NT2/D1 (cell line): ENCODE results near the gene VAT1.

Experiments
- DNase-seq: peaks from one replicate; pipeline ENCODE4 v3.0.0-alpha.2; 2011; ENCODE audit warnings: low read depth, low spot score
- H3K27me3 ChIP-seq: 2 replicates; pipeline ENCODE4 v1.6.0; 2011; ENCODE audit warnings: mild to moderate bottlenecking; ENCODE audit not compliant: insufficient read length, insufficient read depth
- H3K36me3 ChIP-seq: 2 replicates; pipeline ENCODE4 v1.6.1; 2011; ENCODE audit warnings: mild to moderate bottlenecking, low read length, mixed read lengths; ENCODE audit not compliant: insufficient read depth, insufficient read length
- H3K4me1 ChIP-seq: 2 replicates; pipeline ENCODE4 v1.5.1; 2011; ENCODE audit not compliant: insufficient read depth, insufficient read length
- H3K4me3 ChIP-seq: 2 replicates; pipeline ENCODE4 v1.5.1; 2011; ENCODE audit warnings: low read depth; ENCODE audit not compliant: insufficient read length
- H3K9ac ChIP-seq: 2 replicates; pipeline ENCODE4 v1.6.0; 2011; ENCODE audit warnings: low read depth; ENCODE audit not compliant: insufficient read length
- H3K9me3 ChIP-seq: 2 replicates; pipeline ENCODE4 v1.5.1; 2011; ENCODE audit warnings: mild to moderate bottlenecking, low read length; ENCODE audit not compliant: insufficient read depth
- SUZ12 ChIP-seq: IDR thresholded peaks from 2 replicates; pipeline ENCODE4 v1.6.1; 2011; ENCODE audit not compliant: insufficient read length, insufficient read depth; ENCODE audit errors: extremely low read depth
- YY1 ChIP-seq: IDR thresholded peaks from 2 replicates; pipeline ENCODE4 v1.6.1; 2011; ENCODE audit not compliant: insufficient read length, insufficient read depth
- ZNF274 ChIP-seq: IDR thresholded peaks from 2 replicates; pipeline ENCODE4 v1.6.1; 2011; ENCODE audit warnings: mild to moderate bottlenecking, low read depth, low read length

The VAT1 gene

DNA sequence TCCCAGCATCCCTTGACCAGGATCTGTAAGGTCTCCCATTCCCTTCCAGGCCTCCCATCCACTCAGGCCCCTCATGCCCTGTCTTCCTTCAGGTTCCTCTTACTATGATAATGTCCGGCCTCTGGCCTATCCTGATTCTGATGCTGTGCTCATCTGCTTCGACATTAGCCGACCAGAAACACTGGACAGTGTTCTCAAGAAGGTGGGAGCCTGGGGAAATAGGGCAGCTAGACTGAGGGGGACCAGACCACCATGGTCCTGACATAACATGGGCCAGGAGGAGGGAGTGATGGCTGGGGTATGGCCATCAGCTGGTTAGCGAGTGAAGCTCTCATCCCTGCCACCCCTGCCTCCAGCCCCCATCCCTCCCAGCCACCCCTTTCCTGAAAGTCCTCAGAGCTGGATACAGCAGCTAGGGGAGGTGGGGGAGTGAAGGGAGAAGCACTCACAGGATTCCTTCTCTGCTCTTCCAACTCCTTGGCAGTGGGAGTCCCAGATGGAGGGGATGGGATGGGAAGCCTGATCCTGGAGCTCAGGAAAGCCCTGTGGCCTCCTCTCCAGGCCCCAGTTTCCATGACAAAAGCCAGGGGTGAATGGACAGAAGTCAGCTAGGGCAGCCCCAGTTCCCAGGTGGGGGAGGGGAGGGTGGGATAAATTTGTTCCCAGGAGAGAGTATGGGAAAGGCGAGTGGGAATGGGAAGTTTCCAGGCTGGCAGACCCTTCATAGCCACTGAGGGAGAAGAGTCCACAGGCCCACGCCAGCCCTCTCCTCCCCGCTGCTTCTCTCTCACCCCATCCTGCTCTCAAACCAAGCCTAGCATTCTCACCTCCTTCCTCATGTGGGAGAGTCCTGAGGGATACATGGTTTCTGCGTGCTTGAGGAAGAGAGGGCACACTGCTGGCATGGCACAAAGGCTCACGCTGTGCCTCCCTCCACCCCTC lies 5.2 kb upstream of the VAT1 start:
- peak; percentile 77 for DNase-seq
- Histone ChIP-seq H3K36me3 (peaks cover 17% of the 10 kb centered on the region), H3K27me3 (no peaks in the 10 kb centered on the region), H3K4me1 (peaks cover 23% of the 10 kb centered on the region), H3K9ac (peak overlapping the region; percentile 68), H3K9me3 (no peaks in the 10 kb centered on the region), H3K4me3 (peak overlapping the region; percentile 8)
- TF ChIP-seq ZNF274 (no peak), YY1 (no peak), SUZ12 (no peak)

DNA sequence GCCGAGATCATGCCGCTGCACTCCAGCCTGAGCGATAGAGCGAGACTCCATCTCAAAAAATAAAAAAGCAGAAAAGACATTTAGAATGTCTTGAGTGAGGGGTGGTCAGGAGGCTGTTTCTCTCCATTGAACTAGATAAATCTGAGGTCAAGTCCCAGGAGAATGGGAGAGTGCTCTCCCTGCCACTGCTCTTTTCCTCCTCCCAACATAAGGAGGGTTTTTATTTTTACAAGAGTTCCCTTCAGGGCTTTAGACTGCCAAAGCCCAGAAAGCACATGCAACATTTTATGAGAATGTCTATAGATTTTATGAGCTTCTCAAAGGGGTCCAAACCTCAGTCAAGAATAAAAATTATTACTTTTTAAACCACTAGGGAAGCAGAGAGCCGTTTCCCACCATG lies 4.4 kb upstream of the VAT1 start:
- peaks cover 17% of the 10 kb centered on the region for H3K36me3 ChIP-seq
- H3K9me3 ChIP-seq, result no peaks in the 10 kb centered on the region
- H3K4me1 ChIP-seq, result peaks cover 23% of the 10 kb centered on the region
- no peak for DNase-seq
- H3K9ac ChIP-seq, result peak overlapping the region; percentile 56
- H3K27me3 ChIP-seq, result no peaks in the 10 kb centered on the region
- TF ChIP-seq SUZ12, result no peak
- TF ChIP-seq ZNF274, result no peak
- TF ChIP-seq YY1, result no peak
- H3K4me3 ChIP-seq, result no peak overlapping the region

DNA sequence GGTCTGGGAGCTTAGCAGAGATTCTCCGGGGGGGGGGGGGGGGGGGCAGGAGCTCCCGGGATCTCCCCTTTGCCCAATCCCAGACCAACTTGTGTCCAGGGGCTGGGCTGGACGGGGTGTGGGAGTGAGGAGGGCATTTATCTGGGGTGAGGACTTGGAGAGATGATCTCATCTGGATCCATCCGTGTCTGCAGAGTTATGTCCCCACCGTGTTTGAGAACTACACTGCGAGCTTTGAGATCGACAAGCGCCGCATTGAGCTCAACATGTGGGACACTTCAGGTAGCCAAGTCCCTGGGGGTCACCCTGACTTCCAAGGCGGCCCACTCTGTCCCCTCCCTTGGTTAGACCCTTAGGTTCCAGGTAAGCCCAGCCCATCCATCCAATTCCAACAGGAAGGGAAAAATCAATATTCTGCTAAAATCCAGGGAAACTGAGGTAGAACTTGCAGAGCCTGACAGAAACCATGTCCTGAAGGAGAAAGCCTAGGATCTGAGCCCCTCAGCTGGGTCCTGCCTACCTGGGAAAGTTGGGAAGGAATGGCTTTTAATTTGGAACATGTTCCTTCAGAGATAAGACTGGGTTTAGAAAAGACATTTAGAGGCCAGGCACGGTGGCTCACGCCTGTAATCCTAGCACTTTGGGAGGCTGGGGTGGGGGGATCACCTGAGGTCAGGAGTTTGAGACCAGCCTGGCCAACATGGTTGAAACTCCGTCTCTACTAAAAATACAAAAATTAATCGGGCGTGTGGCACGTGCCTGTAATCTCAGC lies 3.8 kb upstream of the VAT1 start:
- H3K4me3 ChIP-seq, result peak overlapping the region; percentile 76
- no peaks in the 10 kb centered on the region for H3K27me3 ChIP-seq
- DNase-seq, result no peak
- H3K4me1 ChIP-seq, result peaks cover 19% of the 10 kb centered on the region
- H3K9ac ChIP-seq, result peak overlapping the region; percentile 90
- no peaks in the 10 kb centered on the region for H3K9me3 ChIP-seq
- TF ChIP-seq SUZ12, result no peak
- TF ChIP-seq ZNF274, result no peak
- H3K36me3 ChIP-seq, result peaks cover 17% of the 10 kb centered on the region

DNA sequence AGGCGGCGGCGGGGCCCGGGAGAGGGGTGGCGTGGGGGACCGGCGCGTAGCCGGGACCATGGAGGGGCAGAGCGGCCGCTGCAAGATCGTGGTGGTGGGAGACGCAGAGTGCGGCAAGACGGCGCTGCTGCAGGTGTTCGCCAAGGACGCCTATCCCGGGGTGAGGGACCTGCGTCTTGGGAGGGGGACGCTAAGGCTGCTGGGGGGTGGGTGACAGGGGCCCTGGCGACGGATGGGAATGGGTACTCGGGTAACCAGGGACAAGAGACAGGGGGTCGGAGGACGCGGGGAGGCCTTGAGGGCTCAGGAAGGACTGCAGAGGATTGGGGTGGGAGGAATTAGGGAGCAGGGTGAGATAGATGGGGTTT lies 3.1 kb upstream of the VAT1 start:
- Histone ChIP-seq H3K36me3 (peaks cover 14% of the 10 kb centered on the region), H3K4me3 (peak overlapping the region; percentile 76), H3K9me3 (no peaks in the 10 kb centered on the region), H3K27me3 (no peaks in the 10 kb centered on the region), H3K9ac (peak overlapping the region; percentile 90), H3K4me1 (peaks cover 16% of the 10 kb centered on the region)
- TF ChIP-seq ZNF274 (no peak), YY1 (no peak), SUZ12 (no peak)
- no peak for DNase-seq

DNA sequence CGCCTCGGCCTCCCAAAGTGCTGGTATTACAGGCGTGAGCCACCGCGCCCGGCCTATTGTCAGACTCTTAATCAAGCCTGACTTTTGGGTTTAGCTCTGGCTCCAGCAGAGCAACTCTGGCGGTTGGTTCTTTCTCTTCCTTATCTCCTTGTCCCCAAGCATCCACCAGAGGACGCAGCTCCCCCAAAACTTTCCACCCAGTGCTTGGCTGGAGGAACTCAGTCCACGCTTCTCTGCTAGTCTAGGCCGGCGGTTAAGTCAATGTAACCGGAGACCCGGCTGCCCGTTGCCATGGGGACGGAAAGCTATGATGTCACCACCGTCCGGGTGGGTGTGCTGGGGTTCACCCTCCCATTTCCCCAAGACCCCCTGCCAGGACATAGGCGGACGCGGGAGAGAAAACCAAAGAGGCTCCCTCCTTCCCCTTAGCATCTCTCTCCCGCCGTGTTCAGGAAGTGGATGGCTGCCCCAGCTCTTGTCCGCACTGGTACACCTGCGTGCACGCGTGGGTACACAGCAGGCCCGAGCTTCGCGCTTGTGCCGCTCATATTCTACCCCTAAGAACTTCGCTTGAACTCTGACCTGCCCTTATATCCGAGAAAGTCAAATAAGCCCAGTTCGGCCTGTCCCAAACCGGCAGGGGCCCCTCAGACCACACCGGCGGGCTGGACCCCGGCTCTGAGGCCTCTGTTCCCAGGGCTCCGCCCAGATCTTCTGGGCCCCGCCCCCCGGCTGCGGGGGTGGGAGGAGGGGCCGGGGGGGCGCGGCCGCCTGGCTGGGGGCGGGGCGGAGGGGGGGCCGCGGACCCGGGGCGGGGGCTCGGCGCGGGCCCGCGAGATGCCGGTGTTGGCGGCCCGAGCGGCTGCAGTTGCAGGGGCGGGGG lies 2.5 kb upstream of the VAT1 start, which contains the start of gene RND2:
Gene RND2, plus strand, starts transcription at position 825 of the 883 bp plus-strand sequence. CDS start 117 bp downstream, outside the sequence.
- peak; percentile 90 for DNase-seq
- Histone ChIP-seq H3K4me3 (peak within 1 kb of the TSS; percentile 80), H3K36me3 (peaks cover 17% of the 10 kb centered on the region), H3K9me3 (no peaks in the 10 kb centered on the region), H3K9ac (peak within 1 kb of the TSS; percentile 90), H3K4me1 (peaks cover 16% of the 10 kb centered on the region), H3K27me3 (no peaks in the 10 kb centered on the region)
- TF ChIP-seq YY1 (no peak), ZNF274 (no peak), SUZ12 (no peak)

DNA sequence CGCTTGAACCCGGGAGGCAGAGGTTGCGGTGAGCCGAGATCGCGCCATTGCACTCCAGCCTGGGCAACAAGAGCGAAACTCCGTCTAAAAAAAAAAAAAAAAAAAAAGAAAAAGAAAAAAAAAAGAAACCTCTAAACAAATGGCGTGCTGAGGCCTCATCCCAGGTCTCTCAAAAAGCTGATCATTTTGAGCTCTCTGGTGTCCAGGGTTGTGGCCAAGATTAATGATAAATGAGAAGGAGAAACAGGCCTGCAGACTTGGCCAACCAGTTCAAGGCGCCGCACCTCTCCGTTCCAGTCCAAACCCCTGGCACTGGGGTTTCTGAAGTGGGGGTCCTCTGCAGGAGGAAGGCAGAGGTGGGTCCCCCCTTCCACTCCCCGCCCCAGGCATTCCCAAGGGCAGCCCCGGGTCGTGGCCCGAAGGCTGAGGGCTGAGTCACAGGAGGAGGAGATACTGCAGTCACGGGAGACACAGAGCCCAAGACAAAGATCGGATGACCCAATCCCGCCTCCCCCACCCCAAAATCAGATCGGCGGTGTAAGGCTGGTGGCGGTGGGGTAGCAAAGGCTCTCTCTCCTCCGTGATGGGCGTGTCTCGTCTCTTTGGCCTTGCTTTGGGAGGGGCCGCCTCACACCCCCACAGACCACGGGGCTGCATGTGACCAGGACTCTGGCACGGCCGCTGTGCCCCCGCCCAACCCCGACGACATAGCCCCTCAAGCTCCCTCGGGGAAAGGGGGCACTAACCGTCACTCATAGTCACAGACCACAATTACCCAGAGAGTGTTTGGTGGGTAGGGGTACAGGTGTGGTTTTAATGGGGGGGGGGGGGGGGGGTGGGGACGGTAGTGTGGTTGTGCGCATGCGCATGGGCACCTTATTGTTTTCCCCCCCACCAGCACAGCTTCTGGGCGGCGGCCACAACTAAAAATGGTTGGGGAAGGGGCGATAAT lies 1.1 kb downstream of the VAT1 start:
- no peaks in the 10 kb centered on the region for H3K9me3 ChIP-seq
- peak overlapping the region; percentile 99 for H3K4me3 ChIP-seq
- peak overlapping the region; percentile 97 for H3K9ac ChIP-seq
- peaks cover 31% of the 10 kb centered on the region for H3K36me3 ChIP-seq
- H3K4me1 ChIP-seq, result peaks cover 17% of the 10 kb centered on the region
- DNase-seq, result no peak
- no peaks in the 10 kb centered on the region for H3K27me3 ChIP-seq
- TF ChIP-seq YY1 (no peak), ZNF274 (no peak), SUZ12 (no peak)
